OCI-M2 (cell line): ENCODE results near the gene FBXO41.

ENCODE experiments used
- DNase-seq: peaks from one replicate; lab custom pipeline; 2025; ENCODE audit not compliant: unreplicated experiment; lab: John Stamatoyannopoulos, UW

The FBXO41 gene

GRCh38 chr2:73284296-73285158, at the start of gene FBXO41:
Gene FBXO41, minus strand, starts transcription at chr2:73284478. Its CDS starts 14,848 bp downstream, at chr2:73269630.
- no peak for DNase-seq

GRCh38 chr2:73334045-73334444, 49.8 kb upstream of the FBXO41 start:
- DNase-seq: no peak

DNA sequence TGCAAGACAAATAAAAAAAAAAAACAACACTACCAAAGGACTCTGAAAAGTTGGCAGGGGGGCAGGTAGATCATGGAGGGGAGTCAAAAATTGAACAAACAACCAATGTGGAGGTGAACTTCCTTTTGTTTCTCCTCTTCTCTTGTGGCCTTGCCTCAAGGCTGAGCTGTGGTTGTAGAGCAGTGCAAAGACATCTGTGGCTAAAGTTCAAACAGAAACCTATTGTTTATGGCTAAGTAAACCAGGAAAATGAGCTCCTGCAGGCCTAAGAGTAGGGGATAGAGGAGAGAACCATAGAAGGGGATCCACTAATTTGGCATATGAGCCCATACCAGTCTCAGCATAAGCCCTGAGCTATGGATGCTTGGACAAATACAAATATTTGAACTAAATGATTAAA, 49.3 kb upstream of the FBXO41 start:
- DNase-seq: no peak

GRCh38 chr2:73324126-73324725, 39.9 kb upstream of the FBXO41 start:
- DNase-seq: no peak

DNA sequence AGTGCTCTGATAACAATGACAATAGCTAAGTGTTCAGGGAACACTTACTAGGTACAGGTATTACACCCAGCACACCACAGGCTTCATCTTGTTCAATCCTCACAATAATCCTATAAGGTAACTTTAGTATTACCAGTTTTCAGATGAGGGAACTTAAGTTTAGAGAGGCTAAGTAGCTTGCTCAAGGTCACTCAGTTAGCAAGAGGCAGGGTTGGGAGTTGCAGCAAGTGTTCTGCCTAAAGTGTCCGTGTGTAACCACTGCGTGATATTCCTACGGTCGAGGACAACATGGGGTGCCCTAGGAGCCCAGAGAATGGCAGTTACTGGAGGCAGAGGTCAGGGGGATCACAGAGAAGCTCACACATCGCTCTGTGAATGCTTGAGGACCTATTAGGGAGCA, 39.3 kb upstream of the FBXO41 start:
- no peak for DNase-seq

DNA sequence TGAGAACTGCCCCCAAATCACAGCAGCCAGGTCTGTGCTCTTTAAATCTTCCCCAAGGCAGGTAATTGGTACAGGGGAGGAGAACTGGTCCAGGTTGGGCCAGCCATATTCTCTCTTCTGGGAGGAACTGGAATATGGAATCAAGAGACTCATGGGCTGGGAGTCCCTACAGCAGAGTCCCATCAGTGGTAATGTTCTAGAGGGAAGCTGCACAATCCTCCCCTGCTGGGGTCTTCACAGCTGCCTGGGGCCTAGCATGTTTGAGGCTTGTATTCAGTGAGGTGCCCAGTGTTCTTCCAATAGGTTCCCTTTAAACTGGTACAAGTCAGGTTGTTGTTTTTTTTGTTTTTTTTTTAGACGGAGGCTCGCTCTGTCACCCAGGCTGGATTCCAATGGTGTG, 30.2 kb upstream of the FBXO41 start:
- DNase-seq: no peak

DNA sequence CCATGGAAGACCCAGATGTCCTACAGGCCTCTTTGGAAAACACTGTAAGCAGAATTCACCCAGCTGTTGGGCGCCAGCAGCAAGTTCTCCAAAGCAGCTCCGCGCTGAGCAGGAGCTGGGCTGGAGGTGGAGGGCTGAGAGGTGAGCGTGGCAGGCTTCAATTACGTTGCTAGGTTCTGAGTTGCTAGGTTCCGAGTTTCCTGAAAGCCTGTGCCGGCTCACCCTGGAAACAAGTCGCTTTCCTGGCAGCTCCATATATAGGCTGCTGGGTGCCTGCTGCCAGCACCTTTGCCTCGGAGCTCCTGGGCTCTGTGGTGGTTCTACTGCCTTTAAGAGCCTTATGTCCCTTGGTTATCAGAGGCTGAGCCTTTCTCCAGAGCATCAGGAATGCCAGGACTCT, 23.4 kb upstream of the FBXO41 start:
- DNase-seq: no peak

- no peak for DNase-seq
Measured at GRCh38 chr2:73301636-73302035, 17.4 kb upstream of the FBXO41 start.

DNA sequence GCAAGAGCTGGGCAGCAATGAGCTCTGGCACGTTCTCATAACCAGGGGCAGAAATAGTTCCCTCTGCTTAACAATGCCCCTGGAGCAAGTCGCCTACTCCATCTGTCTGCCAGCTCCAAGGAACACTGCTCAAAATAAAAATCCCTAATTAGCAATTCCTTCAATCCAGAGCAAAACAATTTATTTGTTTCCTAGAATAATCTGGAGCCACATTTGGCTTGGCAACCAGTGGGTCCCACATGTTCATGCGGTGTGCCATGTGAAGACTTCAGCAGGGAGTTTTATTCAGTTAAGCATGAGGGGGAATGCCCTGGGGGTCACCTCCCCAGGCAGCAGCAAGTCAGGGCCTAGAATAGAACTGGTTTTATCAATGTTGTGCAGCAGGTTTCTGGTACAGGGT, 16.6 kb upstream of the FBXO41 start:
- DNase-seq: no peak

DNA sequence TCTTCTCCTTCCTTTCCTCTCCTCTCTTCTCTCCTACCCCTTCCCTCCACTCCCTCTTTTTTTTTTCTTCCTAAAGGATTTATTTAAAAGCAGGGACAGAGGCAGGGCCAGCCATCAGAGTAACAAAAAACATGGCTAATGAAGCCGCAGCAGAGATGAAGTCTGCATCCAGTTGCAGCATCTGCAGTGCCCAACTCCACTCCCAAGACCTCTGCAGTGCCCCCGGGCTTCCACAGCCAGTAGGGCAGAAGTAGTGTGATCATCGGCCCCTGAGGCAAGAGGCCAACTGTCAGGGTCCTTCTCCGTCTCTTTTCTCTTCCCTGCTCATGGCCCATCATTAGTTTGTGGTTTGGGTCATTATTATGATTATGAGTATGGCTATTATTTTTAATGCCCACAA, 13.3 kb upstream of the FBXO41 start:
- DNase-seq: no peak

GRCh38 chr2:73297151-73297559, 12.9 kb upstream of the FBXO41 start:
- DNase-seq: no peak

DNA sequence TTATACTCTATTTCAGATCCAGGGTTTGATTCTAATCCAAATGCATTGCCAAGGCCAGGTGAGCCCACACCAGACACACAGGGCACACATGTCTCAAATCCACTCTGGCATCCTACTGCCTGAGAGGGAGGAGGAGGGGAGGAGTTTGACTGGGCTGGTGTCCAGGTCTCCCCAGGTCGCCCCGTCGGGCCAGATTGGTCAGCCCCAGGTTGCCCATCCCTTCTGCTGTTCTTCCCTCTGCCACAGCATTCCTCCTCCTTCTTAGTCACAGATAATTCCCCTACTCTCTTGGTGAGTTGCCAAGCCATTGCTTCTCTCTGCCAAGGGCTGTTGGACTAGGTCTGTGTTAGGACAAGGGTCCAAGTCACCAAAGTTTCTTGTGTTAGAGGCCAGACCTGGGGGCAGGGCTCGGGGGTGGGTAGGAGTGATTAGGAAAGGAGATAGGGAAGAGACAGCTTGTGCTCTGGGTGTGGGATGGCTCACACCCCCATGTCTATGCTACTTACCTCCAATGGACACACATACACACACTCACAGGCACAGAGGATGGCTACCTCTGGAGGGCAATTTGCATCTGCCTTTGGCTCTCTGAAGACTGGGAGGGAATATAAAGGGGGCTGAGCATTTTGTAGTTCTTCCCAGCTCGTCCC, 11.6 kb upstream of the FBXO41 start:
- DNase-seq: no peak

DNA sequence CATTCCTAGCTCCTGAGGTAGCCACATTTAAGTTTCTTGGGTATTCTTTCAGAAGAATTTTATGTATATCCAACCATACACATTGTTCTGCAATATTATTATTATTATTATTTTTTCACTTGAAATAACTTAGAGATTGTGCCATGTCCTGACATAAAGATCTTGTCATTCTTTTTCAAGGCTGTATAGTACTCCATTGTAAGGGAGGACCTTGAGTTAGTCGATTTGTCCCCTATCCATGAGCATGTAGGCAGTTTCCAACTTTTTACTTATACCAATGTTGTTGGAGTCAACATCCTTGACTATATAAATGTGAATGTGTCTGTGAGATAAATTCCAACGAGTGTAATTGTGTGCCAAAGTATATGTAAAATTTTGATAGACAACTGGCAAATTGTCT, 10.0 kb upstream of the FBXO41 start:
- DNase-seq: no peak

GRCh38 chr2:73293534-73294171, 9.4 kb upstream of the FBXO41 start, which contains the start of gene EGR4:
Gene EGR4, minus strand, starts transcription at chr2:73293548. Its CDS starts 231 bp downstream, at chr2:73293317.
- DNase-seq: peak; percentile 31

DNA sequence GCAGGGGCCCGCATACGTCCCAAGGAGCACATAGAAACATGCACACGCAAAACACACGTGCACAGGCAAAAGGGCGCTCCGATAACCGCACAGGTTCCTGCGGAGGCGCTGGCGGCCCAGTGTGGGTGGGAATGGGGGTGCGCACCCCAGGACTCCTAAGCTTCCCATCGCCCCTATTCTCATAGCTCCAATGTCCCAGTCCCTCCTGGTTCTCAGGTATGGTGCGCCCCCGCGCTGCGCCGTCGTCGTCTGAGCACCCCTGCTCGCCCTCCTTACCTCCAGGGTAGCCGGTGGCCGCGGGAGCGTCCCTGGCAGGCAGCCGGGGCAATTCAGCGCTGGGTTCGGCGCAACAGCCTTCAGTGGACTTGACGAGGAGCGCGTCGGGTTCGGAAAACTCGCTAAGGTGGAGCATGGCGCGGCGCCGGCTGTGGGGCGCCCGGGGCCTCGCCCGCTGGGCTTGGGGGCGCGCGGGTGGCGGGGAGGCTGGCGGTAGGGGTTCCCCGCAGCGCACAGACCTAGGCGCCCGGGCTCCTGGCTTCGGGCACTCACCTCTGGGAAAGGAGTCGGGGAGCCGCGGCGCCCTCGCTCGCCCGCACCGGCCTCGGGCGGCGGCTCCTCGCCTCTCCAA, 8.7 kb upstream of the FBXO41 start:
- DNase-seq: no peak

- DNase-seq: no peak
Measured at GRCh38 chr2:73292316-73292905, 8.1 kb upstream of the FBXO41 start.

DNA sequence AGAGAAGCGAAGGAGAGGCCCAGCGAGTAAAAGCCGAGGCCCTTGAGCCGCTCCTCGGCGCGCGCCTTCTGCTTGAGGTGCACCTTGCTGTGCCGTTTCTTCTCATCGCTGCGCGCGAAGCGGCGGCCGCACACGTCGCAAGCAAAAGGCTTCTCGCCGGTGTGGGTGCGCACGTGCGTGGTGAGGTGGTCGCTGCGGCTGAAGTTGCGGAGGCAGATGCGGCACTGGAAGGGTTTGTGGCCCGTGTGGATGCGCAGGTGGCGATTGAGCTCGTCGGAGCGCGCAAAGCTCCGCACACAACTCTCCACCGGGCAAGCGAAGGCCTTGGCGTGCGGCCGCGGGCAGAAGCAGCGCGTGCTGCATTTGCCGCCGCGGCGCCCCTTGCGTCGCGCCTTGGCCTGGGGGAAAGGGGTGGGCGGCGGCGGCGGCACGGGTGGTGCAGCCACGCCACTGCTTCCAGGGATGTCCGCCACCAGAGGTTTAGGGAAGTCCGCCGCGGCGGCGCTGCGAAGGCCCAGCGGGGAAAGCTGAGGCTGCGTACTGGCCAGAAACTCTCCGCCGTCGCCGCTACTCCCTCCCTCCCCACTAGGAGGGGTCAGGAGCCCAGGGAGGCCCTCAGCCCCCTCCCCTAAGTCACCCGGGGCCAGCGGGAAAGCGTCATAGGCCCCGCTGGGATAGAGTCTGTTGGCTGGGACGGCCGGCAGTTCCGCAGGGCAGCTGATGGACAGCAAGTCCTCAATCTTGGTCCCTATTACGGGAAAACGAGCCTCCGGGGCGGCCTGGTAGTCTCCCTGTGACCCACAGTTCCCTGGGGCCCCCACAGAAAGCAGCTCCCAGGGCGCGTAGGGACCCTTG, 7.4 kb upstream of the FBXO41 start:
- no peak for DNase-seq

DNA sequence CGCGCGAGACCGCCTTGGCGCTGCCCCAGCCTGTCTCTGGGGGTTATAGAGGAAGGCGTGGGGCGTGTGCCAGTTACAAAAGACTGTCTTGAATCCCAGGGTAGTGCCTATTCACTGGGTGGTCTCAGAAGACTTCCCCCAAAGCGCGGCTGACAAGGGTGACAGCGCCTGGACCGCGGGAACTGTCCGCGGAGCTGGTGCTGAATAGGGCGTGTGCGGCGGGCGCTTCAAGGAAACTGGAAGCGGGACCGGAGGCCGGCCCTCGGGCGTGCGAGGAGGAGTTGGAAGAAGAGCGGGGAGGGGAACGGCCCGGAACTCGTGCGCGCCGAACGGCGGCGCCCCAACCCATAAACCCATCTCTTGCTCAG, 6.8 kb upstream of the FBXO41 start:
- DNase-seq: no peak

DNA sequence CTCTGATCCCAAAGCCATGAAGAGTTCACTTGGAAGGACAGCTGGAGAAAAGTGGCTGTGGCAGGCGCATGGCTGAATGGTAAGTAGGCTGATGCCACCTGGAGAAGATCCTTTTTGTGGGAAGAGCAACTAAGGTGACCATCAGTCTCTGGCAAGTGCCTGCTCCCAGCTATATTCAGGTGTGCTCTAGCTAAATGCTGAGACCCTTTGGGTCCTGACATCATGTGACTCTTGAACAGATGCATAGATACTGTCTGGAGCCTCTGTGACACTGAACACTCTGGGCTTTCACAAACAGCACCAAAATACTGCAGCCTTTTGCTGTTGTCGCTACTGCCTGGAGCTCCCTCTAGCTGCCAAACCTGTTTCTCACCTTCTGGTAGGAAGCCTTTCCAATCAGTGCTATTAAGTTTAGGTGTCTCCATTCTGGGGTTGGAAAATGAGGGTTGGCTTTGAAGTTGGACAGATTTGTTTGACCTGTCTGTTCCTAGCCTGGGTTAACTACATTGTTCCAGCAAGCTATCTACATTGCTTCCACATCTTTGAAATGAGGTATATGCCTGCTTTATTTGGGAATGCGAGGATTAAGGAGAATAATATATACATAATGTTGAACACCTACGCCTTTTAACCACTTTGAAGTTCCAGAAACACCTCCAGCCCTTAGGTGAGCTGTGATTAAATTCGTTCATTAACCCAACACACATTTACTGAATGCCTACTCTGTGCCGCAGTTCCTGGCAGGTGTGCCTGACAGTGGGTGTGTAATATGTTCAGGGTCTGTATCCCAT, 6.0 kb upstream of the FBXO41 start:
- DNase-seq: no peak
